SK-MEL-5 (cell line): ENCODE data around the gene MBD3L2B. TPM values are rescaled to one million over a fixed set of nuclear protein-coding genes. Genes with fewer than 3 reads are reported as not detected.
"Not testable (repeated sequence)": the region's sequence is repeated elsewhere in the genome, so short reads cannot be mapped to it uniquely, and the experiment has no call there.

Experiments
- DNase-seq: peaks from one replicate; pipeline ENCODE4 v3.0.0-alpha.2; 2016; ENCODE audit warnings: low read depth, low spot score
- in situ Hi-C: cut with HindIII; loops from 2 replicates; pipeline ENCODE4 v1.10.0; 2016; ENCODE audit warnings: low sequenced_read_pairs, high pct_unique_total_duplicates, low pct_unique_long_range_greater_than_20kb
- total RNA-seq: library from RNA; depleted of rRNA; stranded (reverse); fragments of >200 nt; shearing (Covaris generic); gene quantifications from 2 replicates; pipeline ENCODE4 v1.2.3, GENCODE V29; 2014

The MBD3L2B gene
- total RNA-seq, 1 experiment from 2014 or later = not detected

DNA sequence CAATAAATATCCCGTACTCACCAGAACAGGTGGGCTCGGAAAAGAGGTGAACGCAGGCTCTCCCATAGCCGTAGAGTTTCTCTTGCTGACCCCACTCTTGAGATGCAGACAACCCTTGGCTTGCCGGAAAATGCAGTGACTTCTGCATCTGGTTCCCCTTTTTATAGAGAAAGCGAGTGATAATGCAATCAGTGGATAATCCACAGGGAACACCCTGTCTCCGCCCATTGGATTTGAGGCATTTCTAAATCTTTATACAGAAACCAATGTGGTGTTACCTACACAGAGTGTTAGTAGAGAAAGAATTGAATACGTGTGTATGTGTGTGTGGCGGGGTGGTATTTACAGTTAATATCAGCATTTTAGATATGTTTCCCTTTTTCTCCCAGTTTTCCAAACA lies 18.8 kb upstream of the MBD3L2B start, which contains the start of gene MBD3L4:
TSS of gene MBD3L4 (minus strand) at position 101 of the 400 bp plus-strand sequence. CDS start at position 66, 35 bp downstream.
- in situ Hi-C loops = not testable (repeated sequence)

DNA sequence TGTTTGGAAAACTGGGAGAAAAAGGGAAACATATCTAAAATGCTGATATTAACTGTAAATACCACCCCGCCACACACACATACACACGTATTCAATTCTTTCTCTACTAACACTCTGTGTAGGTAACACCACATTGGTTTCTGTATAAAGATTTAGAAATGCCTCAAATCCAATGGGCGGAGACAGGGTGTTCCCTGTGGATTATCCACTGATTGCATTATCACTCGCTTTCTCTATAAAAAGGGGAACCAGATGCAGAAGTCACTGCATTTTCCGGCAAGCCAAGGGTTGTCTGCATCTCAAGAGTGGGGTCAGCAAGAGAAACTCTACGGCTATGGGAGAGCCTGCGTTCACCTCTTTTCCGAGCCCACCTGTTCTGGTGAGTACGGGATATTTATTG lies 9.0 kb upstream of the MBD3L2B start, which contains the start of gene MBD3L5:
TSS of gene MBD3L5 (plus strand) at position 301 of the 400 bp plus-strand sequence. CDS start at position 335, 34 bp downstream.
- DNase-seq, in situ Hi-C loops: not testable (repeated sequence)

More for the DNA sequence above, 18.8 kb upstream of the MBD3L2B start, which contains the start of gene MBD3L4:
- DNase-seq = not testable (repeated sequence)

DNA sequence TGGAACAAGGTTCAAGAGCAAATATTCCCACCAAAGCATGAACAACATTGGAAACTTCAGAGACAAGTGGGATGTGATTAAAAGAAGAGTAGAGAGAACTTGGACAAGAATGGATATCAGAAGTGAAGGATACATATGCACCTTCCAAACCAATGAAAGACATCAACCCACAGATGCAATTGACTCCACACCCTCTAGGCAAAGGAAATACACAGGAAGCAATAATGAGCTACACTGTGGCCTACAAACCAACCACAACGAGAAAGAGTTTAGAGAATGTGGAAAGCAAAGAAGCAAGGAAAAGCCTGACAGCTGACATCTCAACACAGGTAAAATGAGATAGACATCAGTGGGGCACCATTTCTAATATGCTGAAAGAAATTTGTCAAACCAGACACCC lies 7.6 kb upstream of the MBD3L2B start:
- in situ Hi-C loops, DNase-seq: not testable (repeated sequence)

- in situ Hi-C loops = no loop called here
- no peak for DNase-seq
Observed at GRCh38 chr19:7018828-7019227, 2.4 kb downstream of the MBD3L2B start.

DNA sequence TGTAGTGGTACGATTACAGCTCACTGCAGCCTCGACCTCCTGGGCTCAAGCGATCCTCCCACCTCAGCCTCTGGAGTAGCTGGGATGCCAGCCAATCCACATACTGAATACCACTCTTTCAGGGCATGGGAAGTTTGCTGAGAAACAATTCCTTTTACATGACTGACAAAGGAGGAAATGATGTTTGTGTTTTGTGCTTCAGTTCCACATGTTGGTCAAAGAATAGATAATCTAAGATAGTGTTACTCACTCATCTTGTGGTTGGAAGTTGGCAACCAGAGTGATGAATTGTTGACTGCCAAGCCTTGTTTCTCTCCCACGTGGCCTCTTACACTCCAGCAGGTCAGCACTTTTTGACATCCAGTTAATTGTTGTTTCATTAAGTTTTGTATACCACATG lies 7.6 kb downstream of the MBD3L2B start:
- in situ Hi-C loops = no loop called here
- peak; percentile 49 for DNase-seq

- in situ Hi-C loops = no loop called here
- no peak for DNase-seq
Observed at GRCh38 chr19:7010722-7011593, 10.3 kb downstream of the MBD3L2B start.

DNA sequence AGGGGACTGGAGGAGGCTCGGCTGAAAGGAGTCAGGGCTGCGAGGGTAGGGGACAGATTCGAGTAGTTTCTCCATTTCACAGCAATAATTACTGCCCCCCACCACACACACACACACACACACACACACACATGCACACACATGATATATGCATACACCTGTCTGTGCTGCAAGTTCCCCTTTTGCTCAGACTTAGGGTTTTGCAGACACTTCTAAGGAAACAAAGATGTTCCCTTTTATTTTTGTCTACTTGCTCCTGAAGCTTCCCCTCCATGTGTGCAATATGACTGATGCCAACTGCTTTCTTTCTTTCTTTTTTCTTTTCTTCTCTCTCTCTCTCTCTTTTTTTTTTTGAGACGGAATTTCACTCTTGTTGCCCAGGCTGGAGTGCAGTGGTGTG lies 13.4 kb downstream of the MBD3L2B start:
- DNase-seq = no peak
- in situ Hi-C loops = no loop called here

- in situ Hi-C loops = no loop called here
- DNase-seq = no peak
Observed at GRCh38 chr19:7006135-7006704, 15.0 kb downstream of the MBD3L2B start.

- no peak for DNase-seq
- in situ Hi-C loops = no loop called here
Observed at GRCh38 chr19:7004313-7004931, 16.8 kb downstream of the MBD3L2B start.

GRCh38 chr19:7000816-7001215 lies 20.4 kb downstream of the MBD3L2B start:
- in situ Hi-C loops = no loop called here
- no peak for DNase-seq

GRCh38 chr19:7000333-7000732 lies 20.9 kb downstream of the MBD3L2B start:
- in situ Hi-C loops = no loop called here
- no peak for DNase-seq

DNA sequence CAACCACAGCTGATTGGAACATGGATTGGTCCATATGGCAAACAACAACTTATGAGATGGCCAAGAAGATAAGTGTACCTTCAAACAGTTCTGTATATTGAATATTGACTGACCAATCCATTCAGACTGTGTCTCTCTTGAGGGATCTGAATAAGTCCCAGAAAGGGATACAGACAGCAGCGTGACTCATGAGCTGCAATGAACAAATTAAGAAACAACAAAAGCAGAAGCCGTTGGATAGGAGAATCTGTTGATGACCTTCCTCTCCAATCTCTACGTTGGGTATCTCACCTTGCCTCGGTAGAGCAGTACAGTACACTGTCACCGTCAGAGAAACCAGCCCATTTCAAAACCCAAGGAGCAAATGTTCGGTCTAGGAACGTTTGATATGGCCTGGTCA lies 21.3 kb downstream of the MBD3L2B start:
- in situ Hi-C loops = no loop called here
- no peak for DNase-seq

DNA sequence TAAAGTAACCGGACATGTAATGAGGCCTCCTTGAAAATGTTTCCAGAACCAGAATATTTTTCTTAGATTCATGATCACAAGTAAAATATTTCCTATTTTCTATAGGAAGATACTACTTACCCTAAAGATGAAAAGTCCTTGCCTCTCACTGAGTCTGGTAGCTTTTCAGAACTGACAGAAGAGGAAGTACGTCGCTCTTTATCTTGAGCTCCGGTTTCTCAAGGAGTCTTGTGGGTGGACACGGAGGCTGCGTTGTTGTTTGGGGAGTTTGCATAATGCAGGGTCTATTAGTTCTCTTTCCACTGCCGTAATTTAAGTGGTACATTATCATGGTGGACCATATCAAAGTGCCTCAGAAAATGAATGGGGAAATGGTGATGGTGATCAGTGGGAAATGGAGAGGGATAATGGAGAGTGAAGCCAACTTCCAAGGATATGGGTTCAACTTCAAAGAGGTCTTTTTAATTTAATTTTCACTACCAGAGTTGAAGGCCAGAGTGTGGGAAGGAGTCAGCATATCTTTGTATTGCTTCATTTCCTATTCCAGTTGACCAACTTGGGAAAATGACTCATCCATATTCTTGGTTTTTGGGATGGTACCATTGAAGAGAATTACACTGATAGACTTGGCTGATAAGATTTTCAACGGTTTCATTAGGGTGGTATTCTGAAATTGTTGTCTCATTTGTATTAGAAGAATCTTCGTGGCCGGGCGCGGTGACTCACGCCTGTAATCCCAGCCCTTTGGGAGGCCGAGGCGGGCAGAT lies 23.4 kb downstream of the MBD3L2B start:
- no peak for DNase-seq
- in situ Hi-C loops = no loop called here

- in situ Hi-C loops = no loop called here
- DNase-seq = no peak
Observed at GRCh38 chr19:6996810-6997209, 24.4 kb downstream of the MBD3L2B start.

DNA sequence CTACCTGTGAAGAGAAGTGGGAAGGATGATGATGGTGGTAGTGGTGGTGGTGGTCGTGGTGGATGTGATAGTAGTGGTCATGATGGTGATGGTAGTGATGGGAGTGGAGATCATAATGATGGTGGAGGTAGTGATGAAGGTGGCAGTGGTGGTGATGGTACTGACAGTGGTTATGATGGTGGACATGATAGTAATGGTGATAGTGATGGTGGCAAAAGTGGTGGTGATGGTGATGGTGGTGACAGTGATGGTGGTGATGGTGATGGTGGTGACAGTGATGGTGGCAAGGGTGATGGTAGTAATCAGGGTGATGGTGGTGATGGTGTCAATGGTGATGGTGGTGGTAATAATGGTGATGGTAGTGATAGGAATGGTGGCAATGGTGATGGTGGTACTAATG lies 26.2 kb downstream of the MBD3L2B start:
- no peak for DNase-seq
- in situ Hi-C loops = no loop called here

DNA sequence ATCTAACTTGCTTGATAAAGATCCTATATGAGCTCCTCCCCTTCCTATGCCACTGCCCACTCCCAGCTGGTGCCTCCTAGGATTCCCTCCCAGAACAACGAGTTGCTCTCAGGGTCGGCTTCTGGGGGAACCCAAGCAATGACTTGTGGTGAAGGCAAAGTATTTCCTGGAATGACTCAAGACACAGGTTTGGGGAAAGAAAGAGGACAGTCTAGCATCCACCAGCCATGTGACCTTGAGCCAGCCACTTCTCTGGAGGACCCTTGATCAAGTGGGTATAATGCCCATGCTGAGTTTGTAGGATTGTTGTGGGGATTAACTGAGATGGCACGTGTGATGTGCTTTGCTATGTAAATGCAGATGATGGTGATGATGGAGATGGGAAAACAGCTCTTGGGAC lies 33.0 kb downstream of the MBD3L2B start:
- in situ Hi-C loops = no loop called here
- DNase-seq = no peak

DNA sequence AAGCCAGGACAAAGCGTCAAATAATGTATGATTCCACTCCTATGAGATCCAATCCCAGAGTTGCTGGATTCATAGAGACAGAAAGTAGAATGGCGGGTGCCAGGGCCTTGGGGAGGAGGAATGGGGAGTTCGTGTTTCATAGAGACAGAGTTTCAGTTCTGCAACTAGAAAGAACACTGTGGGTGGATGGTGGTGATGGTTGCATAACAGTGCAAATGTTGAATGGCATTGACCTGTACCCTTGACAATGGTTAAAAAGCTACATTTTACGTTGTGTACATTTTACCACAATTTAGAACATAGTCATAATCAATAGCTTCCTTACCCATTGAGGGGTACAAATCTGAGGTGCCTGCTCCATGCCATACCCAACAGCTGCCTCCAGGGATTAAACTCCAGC lies 33.4 kb downstream of the MBD3L2B start:
- DNase-seq = no peak
- in situ Hi-C loops = no loop called here

GRCh38 chr19:6983448-6983847 lies 37.8 kb downstream of the MBD3L2B start:
- in situ Hi-C loops = no loop called here
- no peak for DNase-seq
